Activated CD8-positive, alpha-beta T cell treated with anti-CD3 and anti-CD28 coated beads, Interleukin-2, amount 10 ng/mL, durations not matched to agents 7 days and 5 days (primary cell): ENCODE data around the gene IGSF10. TPM values are rescaled to one million over a fixed set of nuclear protein-coding genes. Genes with fewer than 3 reads are reported as not detected.

Experiments used
- ATAC-seq: fragments of 150-1000 bp; cut with Tn5 transposase; one replicate; pipeline ENCODE4 v1.10.0; 2021; ENCODE audit warnings: moderate library complexity
- CTCF ChIA-PET: fragments of 350-600 bp; sonication (Branson Sonifier 250); formaldehyde crosslinking; loops from one replicate; lab custom pipeline; 2021; ENCODE audit warnings: antibody characterized with exemption; lab: Charles Lee
- POLR2A ChIA-PET: fragments of 350-600 bp; sonication (Branson Sonifier 250); formaldehyde crosslinking; loops from one replicate; lab custom pipeline; 2021; ENCODE audit warnings: antibody characterized with exemption; lab: Charles Lee
- DNase-seq: peaks from one replicate; pipeline ENCODE4 v3.0.0-alpha.2; 2020
- H3K27ac Mint-ChIP-seq: one replicate; pipeline ENCODE4 v1.8.0; 2021; ENCODE audit warnings: mild to moderate bottlenecking, mixed read lengths
- H3K27me3 Mint-ChIP-seq: one replicate; pipeline ENCODE4 v1.8.0; 2021; ENCODE audit warnings: low read depth, mixed read lengths
- H3K36me3 Mint-ChIP-seq: one replicate; pipeline ENCODE4 v1.8.0; 2021; ENCODE audit warnings: low read depth, mixed read lengths
- H3K4me1 Mint-ChIP-seq: one replicate; pipeline ENCODE4 v1.8.0; 2021; ENCODE audit warnings: low read depth, mixed read lengths
- H3K4me3 Mint-ChIP-seq: one replicate; pipeline ENCODE4 v1.8.0; 2021; ENCODE audit warnings: mild to moderate bottlenecking, mixed read lengths
- H3K9me3 Mint-ChIP-seq: one replicate; pipeline ENCODE4 v1.8.0; 2022; ENCODE audit warnings: mixed read lengths; ENCODE audit not compliant: insufficient read depth
- total RNA-seq, 2 experiments: library from RNA; stranded (reverse); gene quantifications; one replicate each; pipeline ENCODE4 v1.2.3, GENCODE V29; 2021

The IGSF10 gene
- total RNA-seq, 2 experiments from 2014 or later = not detected

GRCh38 chr3:151483488-151483887, 22.6 kb upstream of the IGSF10 start:
- Mint-ChIP-seq H3K9me3 (peaks cover 7% of the 10 kb centered on the region), H3K27ac (no peak overlapping the region), H3K4me3 (no peak overlapping the region), H3K36me3 (no peaks in the 10 kb centered on the region), H3K4me1 (no peaks in the 10 kb centered on the region), H3K27me3 (peaks cover 2% of the 10 kb centered on the region)
- ChIA-PET CTCF (no interaction called here), POLR2A (no interaction called here)
- DNase-seq (no peak), ATAC-seq (no peak)

GRCh38 chr3:151480492-151480891, 19.6 kb upstream of the IGSF10 start:
- POLR2A ChIA-PET = no interaction called here

GRCh38 chr3:151479452-151479851, 18.6 kb upstream of the IGSF10 start:
- Mint-ChIP-seq H3K4me1 (no peaks in the 10 kb centered on the region), H3K4me3 (no peak overlapping the region), H3K27me3 (peaks cover 7% of the 10 kb centered on the region), H3K27ac (no peak overlapping the region), H3K9me3 (peaks cover 7% of the 10 kb centered on the region), H3K36me3 (no peaks in the 10 kb centered on the region)
- CTCF ChIA-PET = interaction anchor here (1.3 kb wide), 2 partner anchors 11 to 13 kb away, joined by 5 to 7 read pairs; no protein-coding TSS in a partner anchor
- ATAC-seq (no peak), DNase-seq (no peak)
- POLR2A ChIA-PET = no interaction called here

More at GRCh38 chr3:151480492-151480891, 19.6 kb upstream of the IGSF10 start:
- Mint-ChIP-seq H3K9me3 (peaks cover 7% of the 10 kb centered on the region), H3K36me3 (no peaks in the 10 kb centered on the region), H3K4me1 (no peaks in the 10 kb centered on the region), H3K4me3 (no peak overlapping the region), H3K27ac (no peak overlapping the region), H3K27me3 (peaks cover 7% of the 10 kb centered on the region)
- CTCF ChIA-PET = interaction anchor here (0.7 kb wide), 1 partner anchor 41 kb away, joined by 3 read pairs; no protein-coding TSS in a partner anchor
- ATAC-seq (no peak), DNase-seq (no peak)

GRCh38 chr3:151478335-151478697, 17.5 kb upstream of the IGSF10 start:
- CTCF ChIA-PET = interaction anchor here (1.3 kb wide), 2 partner anchors 10 to 12 kb away, joined by 5 to 7 read pairs; no protein-coding TSS in a partner anchor
- POLR2A ChIA-PET = no interaction called here

GRCh38 chr3:151477591-151478334, 16.9 kb upstream of the IGSF10 start:
- H3K9me3 Mint-ChIP-seq = peaks cover 7% of the 10 kb centered on the region
- DNase-seq (no peak), ATAC-seq (no peak)
- peaks cover 9% of the 10 kb centered on the region for H3K27me3 Mint-ChIP-seq
- H3K27ac Mint-ChIP-seq = no peak overlapping the region
- ChIA-PET POLR2A (no interaction called here), CTCF (interaction anchor here (1.2 kb wide), 1 partner anchor 10 kb away, joined by 3 read pairs; no protein-coding TSS in a partner anchor)
- no peaks in the 10 kb centered on the region for H3K36me3 Mint-ChIP-seq
- no peak overlapping the region for H3K4me3 Mint-ChIP-seq
- no peaks in the 10 kb centered on the region for H3K4me1 Mint-ChIP-seq

More at GRCh38 chr3:151478335-151478697, 17.5 kb upstream of the IGSF10 start:
- Mint-ChIP-seq H3K27ac (no peak overlapping the region), H3K4me1 (no peaks in the 10 kb centered on the region), H3K4me3 (no peak overlapping the region), H3K36me3 (no peaks in the 10 kb centered on the region), H3K9me3 (peaks cover 7% of the 10 kb centered on the region), H3K27me3 (peaks cover 9% of the 10 kb centered on the region)
- ATAC-seq (no peak), DNase-seq (no peak)

GRCh38 chr3:151476344-151477018, 15.6 kb upstream of the IGSF10 start:
- DNase-seq = no peak
- Mint-ChIP-seq H3K4me1 (no peaks in the 10 kb centered on the region), H3K4me3 (no peak overlapping the region), H3K27ac (no peak overlapping the region), H3K27me3 (peaks cover 9% of the 10 kb centered on the region), H3K36me3 (no peaks in the 10 kb centered on the region), H3K9me3 (no peaks in the 10 kb centered on the region)
- ChIA-PET POLR2A (no interaction called here), CTCF (no interaction called here)
- ATAC-seq = no peak

GRCh38 chr3:151468284-151468917, 7.5 kb upstream of the IGSF10 start:
- ChIA-PET CTCF (interaction anchor here (0.6 to 3.3 kb wide), 15 partner anchors 9 to 450 kb away, joined by 3 to 22 read pairs (median 4); no protein-coding TSS in a partner anchor), POLR2A (no interaction called here)
- H3K9me3 Mint-ChIP-seq = no peaks in the 10 kb centered on the region
- no peaks in the 10 kb centered on the region for H3K36me3 Mint-ChIP-seq
- peak; percentile 83 for ATAC-seq
- peak; percentile 53 for DNase-seq
- H3K4me1 Mint-ChIP-seq = no peaks in the 10 kb centered on the region
- H3K27me3 Mint-ChIP-seq = peaks cover 9% of the 10 kb centered on the region
- H3K4me3 Mint-ChIP-seq = no peak overlapping the region
- H3K27ac Mint-ChIP-seq = no peak overlapping the region

- no peak overlapping the region for H3K27ac Mint-ChIP-seq
- ATAC-seq (no peak), DNase-seq (no peak)
- ChIA-PET POLR2A (no interaction called here), CTCF (interaction anchor here (0.7 to 3.3 kb wide), 11 partner anchors 10 to 452 kb away, joined by 3 to 22 read pairs (median 3); no protein-coding TSS in a partner anchor)
- no peaks in the 10 kb centered on the region for H3K36me3 Mint-ChIP-seq
- H3K4me1 Mint-ChIP-seq = no peaks in the 10 kb centered on the region
- H3K27me3 Mint-ChIP-seq = peaks cover 9% of the 10 kb centered on the region
- no peaks in the 10 kb centered on the region for H3K9me3 Mint-ChIP-seq
- H3K4me3 Mint-ChIP-seq = no peak overlapping the region
These were observed 6.2 kb upstream of the IGSF10 start for GRCh38 chr3:151467069-151467468.

- Mint-ChIP-seq H3K4me1 (no peaks in the 10 kb centered on the region), H3K27me3 (peaks cover 26% of the 10 kb centered on the region), H3K36me3 (no peaks in the 10 kb centered on the region), H3K27ac (no peak overlapping the region), H3K4me3 (no peak overlapping the region), H3K9me3 (no peaks in the 10 kb centered on the region)
- ATAC-seq = no peak
- POLR2A ChIA-PET = no interaction called here
- DNase-seq = no peak
- CTCF ChIA-PET = no interaction called here
These were observed 2.1 kb upstream of the IGSF10 start for GRCh38 chr3:151462991-151463390.

- no peaks in the 10 kb centered on the region for H3K36me3 Mint-ChIP-seq
- ATAC-seq (no peak), DNase-seq (no peak)
- POLR2A ChIA-PET = no interaction called here
- H3K4me3 Mint-ChIP-seq = no peak overlapping the region
- no peaks in the 10 kb centered on the region for H3K4me1 Mint-ChIP-seq
- H3K27me3 Mint-ChIP-seq = peaks cover 26% of the 10 kb centered on the region
- CTCF ChIA-PET = interaction anchor here (0.8 kb wide), 1 partner anchor 456 kb away, joined by 3 read pairs; no protein-coding TSS in a partner anchor
- no peaks in the 10 kb centered on the region for H3K9me3 Mint-ChIP-seq
- no peak overlapping the region for H3K27ac Mint-ChIP-seq
These were observed 1.5 kb upstream of the IGSF10 start for GRCh38 chr3:151462278-151462780.

GRCh38 chr3:151460228-151460627, 633 bp downstream of the IGSF10 start:
- Mint-ChIP-seq H3K27ac (no peak overlapping the region), H3K4me1 (no peaks in the 10 kb centered on the region), H3K27me3 (peaks cover 24% of the 10 kb centered on the region), H3K9me3 (no peaks in the 10 kb centered on the region), H3K36me3 (no peaks in the 10 kb centered on the region), H3K4me3 (no peak overlapping the region)
- POLR2A ChIA-PET = no interaction called here
- ATAC-seq (no peak), DNase-seq (no peak)
- CTCF ChIA-PET = interaction anchor here (1.1 to 1.6 kb wide), 3 partner anchors 8 to 232 kb away, joined by 3 to 10 read pairs (median 3); no protein-coding TSS in a partner anchor
